Smooth muscle cell (in vitro differentiated cells): ENCODE measurements around the gene DMGDH. TPM values are rescaled to one million over a fixed set of nuclear protein-coding genes. Genes with fewer than 3 reads are reported as not detected.

ENCODE experiments used
- DNase-seq: peaks from one replicate; lab custom pipeline; 2025; ENCODE audit not compliant: unreplicated experiment; lab: John Stamatoyannopoulos, UW
- H2AFZ ChIP-seq: fragments of 200-600 bp; sonication (generic); 2 replicates; pipeline ENCODE4 v1.6.0; 2016; ENCODE audit warnings: antibody characterized with exemption, low read depth, mild to moderate bottlenecking
- H3F3A ChIP-seq: fragments of 200-600 bp; sonication (generic); 2 replicates; pipeline ENCODE4 v1.6.0; 2017; ENCODE audit warnings: antibody characterized with exemption, low read depth
- H3K27ac ChIP-seq: fragments of 200-600 bp; sonication (generic); 2 replicates; pipeline ENCODE4 v1.5.1; 2016; ENCODE audit warnings: low read depth, mild to moderate bottlenecking
- H3K27me3 ChIP-seq: fragments of 200-600 bp; sonication (generic); 2 replicates; pipeline ENCODE4 v1.6.1; 2016; ENCODE audit warnings: low read depth, mild to moderate bottlenecking
- H3K36me3 ChIP-seq: fragments of 200-600 bp; sonication (generic); 2 replicates; pipeline ENCODE4 v1.5.1; 2016; ENCODE audit warnings: low read depth
- H3K4me1 ChIP-seq: fragments of 200-600 bp; sonication (generic); 2 replicates; pipeline ENCODE4 v1.5.1; 2016; ENCODE audit warnings: low read depth
- H3K4me2 ChIP-seq: fragments of 200-600 bp; sonication (generic); 2 replicates; pipeline ENCODE4 v1.6.0; 2016; ENCODE audit warnings: mild to moderate bottlenecking
- H3K4me3 ChIP-seq: fragments of 200-600 bp; sonication (generic); 2 replicates; pipeline ENCODE4 v1.5.1; 2016; ENCODE audit warnings: mild to moderate bottlenecking
- H3K79me2 ChIP-seq: fragments of 200-600 bp; sonication (generic); 2 replicates; pipeline ENCODE4 v1.6.0; 2016; ENCODE audit warnings: low read depth, mild to moderate bottlenecking
- H3K9ac ChIP-seq: fragments of 200-600 bp; sonication (generic); 2 replicates; pipeline ENCODE4 v1.6.0; 2016; ENCODE audit warnings: low read depth
- H3K9me3 ChIP-seq: fragments of 200-600 bp; sonication (generic); replicated peaks from 2 replicates; pipeline ENCODE4 v1.5.1; 2016; ENCODE audit warnings: low read depth
- H4K20me1 ChIP-seq: fragments of 200-600 bp; sonication (generic); 2 replicates; pipeline ENCODE4 v1.6.0; 2016; ENCODE audit warnings: low read depth
- WGBS: methylation state at CpG from one replicate; pipeline ENCODE4 v1.1.7; 2016; ENCODE audit warnings: low lambda C conversion rate; 5-methylcytosine and 5-hydroxymethylcytosine counted together
- polyA plus RNA-seq: library from polyadenylated mRNA; unstranded; fragments of >200 nt; fragmentation: Nextera tagmentation; extraction: Ambion mirVana; gene quantifications from 2 replicates; pipeline ENCODE4 v1.2.1, GENCODE V29; 2016
- total RNA-seq: library from RNA; depleted of rRNA; stranded (reverse); fragments of >200 nt; gene quantifications from 2 replicates; pipeline ENCODE4 v1.2.3, GENCODE V29; 2014
- TF ChIP-seq, protein P1 (sequence below): fragments of 200-600 bp; sonication (generic); IDR thresholded peaks from 2 replicates; pipeline ENCODE4 v1.5.1; 2017; ENCODE audit warnings: borderline replicate concordance, mild to moderate bottlenecking, antibody characterized with exemption; ENCODE audit not compliant: insufficient read depth, poor library complexity, severe bottlenecking

DMGDH gene
- total and polyA plus RNA-seq, 2 experiments from 2014 or later: 0.07 TPM; not detected in 1

GRCh38 chr5:79014631-79015030, 54.8 kb downstream of the DMGDH start:
- WGBS: 89% methylated on average over 2 of the region's 2 CpGs
- H3K27me3 ChIP-seq: peaks cover 47% of the 10 kb centered on the region
- no peaks in the 10 kb centered on the region for H4K20me1 ChIP-seq
- H3K9me3 ChIP-seq: no peaks in the 10 kb centered on the region
- H3K36me3 ChIP-seq: no peaks in the 10 kb centered on the region
- no peak overlapping the region for H3K4me3 ChIP-seq
- TF ChIP-seq, protein P1, sequence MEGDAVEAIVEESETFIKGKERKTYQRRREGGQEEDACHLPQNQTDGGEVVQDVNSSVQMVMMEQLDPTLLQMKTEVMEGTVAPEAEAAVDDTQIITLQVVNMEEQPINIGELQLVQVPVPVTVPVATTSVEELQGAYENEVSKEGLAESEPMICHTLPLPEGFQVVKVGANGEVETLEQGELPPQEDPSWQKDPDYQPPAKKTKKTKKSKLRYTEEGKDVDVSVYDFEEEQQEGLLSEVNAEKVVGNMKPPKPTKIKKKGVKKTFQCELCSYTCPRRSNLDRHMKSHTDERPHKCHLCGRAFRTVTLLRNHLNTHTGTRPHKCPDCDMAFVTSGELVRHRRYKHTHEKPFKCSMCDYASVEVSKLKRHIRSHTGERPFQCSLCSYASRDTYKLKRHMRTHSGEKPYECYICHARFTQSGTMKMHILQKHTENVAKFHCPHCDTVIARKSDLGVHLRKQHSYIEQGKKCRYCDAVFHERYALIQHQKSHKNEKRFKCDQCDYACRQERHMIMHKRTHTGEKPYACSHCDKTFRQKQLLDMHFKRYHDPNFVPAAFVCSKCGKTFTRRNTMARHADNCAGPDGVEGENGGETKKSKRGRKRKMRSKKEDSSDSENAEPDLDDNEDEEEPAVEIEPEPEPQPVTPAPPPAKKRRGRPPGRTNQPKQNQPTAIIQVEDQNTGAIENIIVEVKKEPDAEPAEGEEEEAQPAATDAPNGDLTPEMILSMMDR: no peak
- H3K27ac ChIP-seq: no peak overlapping the region
- no peak overlapping the region for H2AFZ ChIP-seq
- H3K4me2 ChIP-seq: no peak overlapping the region
- no peaks in the 10 kb centered on the region for H3K4me1 ChIP-seq
- no peak overlapping the region for H3K9ac ChIP-seq
- H3K79me2 ChIP-seq: no peaks in the 10 kb centered on the region
- DNase-seq: no peak
- no peaks in the 10 kb centered on the region for H3F3A ChIP-seq

DNA sequence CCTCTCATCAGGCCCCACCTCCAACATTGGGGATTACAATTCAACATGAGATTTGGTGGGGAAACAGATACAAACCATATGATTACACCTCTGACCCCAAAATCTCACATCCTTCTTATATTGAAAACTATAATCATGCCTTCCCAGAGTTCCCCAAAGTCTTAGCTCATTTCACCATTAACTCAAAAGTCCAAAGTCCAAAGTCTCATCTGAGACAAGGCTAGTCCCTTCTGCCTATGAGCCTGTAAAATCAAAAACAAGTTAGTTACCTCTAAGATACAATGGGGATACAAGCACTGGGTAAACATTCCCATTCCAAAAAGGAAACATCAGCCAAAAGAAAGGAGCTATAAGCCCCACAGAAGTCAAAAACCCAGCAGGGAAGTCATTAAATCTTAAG, 57.6 kb downstream of the DMGDH start:
- H3K4me1 ChIP-seq: no peaks in the 10 kb centered on the region
- H3K27ac ChIP-seq: no peak overlapping the region
- H3K4me2 ChIP-seq: no peak overlapping the region
- no peaks in the 10 kb centered on the region for H3F3A ChIP-seq
- no peaks in the 10 kb centered on the region for H3K36me3 ChIP-seq
- TF ChIP-seq, protein P1: no peak
- no peak overlapping the region for H3K9ac ChIP-seq
- no peaks in the 10 kb centered on the region for H3K79me2 ChIP-seq
- H3K4me3 ChIP-seq: no peak overlapping the region
- no peaks in the 10 kb centered on the region for H4K20me1 ChIP-seq
- no peaks in the 10 kb centered on the region for H3K9me3 ChIP-seq
- H2AFZ ChIP-seq: no peak overlapping the region
- no peak for DNase-seq
- H3K27me3 ChIP-seq: peaks cover 32% of the 10 kb centered on the region

DNA sequence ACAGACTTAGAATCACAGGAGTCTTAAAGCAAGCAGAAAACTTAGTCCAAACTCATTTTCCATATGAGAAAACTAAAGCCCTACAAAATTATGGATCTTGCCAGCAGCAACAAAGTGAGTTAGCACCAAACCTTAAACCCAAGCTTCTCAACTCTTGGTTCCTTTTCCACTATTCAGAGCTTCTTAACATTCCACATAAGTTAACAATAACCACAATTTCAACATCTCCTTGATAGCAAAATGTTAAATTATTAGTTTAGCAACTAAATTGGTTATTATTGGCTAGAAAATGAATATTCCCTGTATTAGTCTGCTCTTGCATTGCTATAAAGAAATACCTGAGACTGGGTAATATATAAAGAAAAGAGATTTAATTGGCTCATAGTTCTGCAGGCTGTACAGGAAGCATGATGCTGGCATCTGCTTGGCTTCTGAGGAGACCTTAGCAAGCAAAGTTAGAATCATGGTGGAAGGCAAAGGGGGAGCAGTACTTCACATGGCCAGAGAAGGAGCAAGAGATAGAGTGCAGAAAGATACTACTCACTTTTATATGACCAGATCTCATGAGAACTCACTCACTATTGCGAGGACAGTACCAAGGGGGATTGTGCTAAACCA, 58.1 kb downstream of the DMGDH start:
- no peak overlapping the region for H3K4me2 ChIP-seq

More for the DNA sequence above, 58.1 kb downstream of the DMGDH start:
- Histone ChIP-seq H3K36me3 (no peaks in the 10 kb centered on the region), H3K27ac (no peak overlapping the region), H3K4me3 (no peak overlapping the region), H3K9ac (no peak overlapping the region), H3F3A (no peaks in the 10 kb centered on the region), H3K9me3 (no peaks in the 10 kb centered on the region), H3K4me1 (no peaks in the 10 kb centered on the region), H3K27me3 (peaks cover 26% of the 10 kb centered on the region), H2AFZ (no peak overlapping the region), H3K79me2 (no peaks in the 10 kb centered on the region), H4K20me1 (no peaks in the 10 kb centered on the region)
- TF ChIP-seq, protein P1: no peak
- no peak for DNase-seq
- 94% methylated on average over 1 of the region's 1 CpG for WGBS
